ENCODE data around the gene GNPTAB.
A peak's percentile ranks its signal among the peaks of the same experiment; 100 is the strongest.
"Not testable (repeated sequence)": the region's sequence is repeated elsewhere in the genome, so short reads cannot be mapped to it uniquely, and the experiment has no call there.

Gene GNPTAB
- 129 to 204 reads per million in 2 donors for total RNA-seq

DNA sequence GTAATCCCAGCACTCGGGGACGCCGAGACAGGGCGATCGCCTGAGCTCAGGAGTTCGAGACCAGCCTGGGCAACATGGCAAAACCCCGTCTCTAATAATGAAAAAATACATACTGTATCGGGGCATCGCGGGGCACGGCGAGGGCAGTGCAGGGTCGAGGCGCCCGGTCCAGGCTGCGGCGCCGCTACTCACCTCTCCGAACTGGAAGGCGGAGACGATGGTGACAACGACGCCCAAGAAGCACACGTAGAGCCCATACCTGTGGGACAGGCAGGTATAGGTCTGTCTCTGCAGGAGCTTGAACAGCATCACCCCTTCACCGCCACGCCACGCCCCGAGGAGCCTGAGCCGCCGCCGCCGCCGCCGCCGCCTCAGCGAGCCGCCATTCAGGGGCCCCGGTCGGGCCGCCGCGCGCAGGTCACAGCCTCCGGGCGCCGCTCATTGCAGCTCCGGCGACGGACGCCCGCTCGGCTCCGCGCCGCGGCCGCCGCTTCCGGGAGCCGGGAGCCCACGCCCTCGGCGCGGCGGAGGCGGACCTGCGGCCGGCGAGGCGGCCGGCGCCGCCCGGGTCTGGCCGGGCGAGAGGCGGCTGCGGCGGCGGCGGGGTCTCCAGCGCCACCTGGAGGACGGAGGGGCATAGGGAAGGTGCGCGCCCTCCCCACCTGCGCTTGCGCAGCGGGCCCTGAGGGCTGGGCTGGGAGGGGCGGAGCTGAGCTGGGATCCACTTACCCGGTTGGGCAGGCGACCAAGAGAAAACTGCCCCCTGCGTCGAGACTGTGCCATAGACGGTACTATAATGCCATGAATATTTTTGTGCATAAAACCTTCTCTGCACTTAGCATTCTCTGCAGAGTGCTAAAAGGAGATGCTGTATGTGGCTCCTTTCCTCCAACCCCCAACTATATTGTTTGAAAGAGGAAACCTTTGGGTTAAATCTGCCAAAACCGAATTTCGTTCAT is at the start of gene GNPTAB:
Gene GNPTAB (minus strand): TSS at position 593 of the 959 bp plus-strand sequence. CDS start 284 bp downstream, at position 309.
- DNase-seq = peak; percentile 95

DNA sequence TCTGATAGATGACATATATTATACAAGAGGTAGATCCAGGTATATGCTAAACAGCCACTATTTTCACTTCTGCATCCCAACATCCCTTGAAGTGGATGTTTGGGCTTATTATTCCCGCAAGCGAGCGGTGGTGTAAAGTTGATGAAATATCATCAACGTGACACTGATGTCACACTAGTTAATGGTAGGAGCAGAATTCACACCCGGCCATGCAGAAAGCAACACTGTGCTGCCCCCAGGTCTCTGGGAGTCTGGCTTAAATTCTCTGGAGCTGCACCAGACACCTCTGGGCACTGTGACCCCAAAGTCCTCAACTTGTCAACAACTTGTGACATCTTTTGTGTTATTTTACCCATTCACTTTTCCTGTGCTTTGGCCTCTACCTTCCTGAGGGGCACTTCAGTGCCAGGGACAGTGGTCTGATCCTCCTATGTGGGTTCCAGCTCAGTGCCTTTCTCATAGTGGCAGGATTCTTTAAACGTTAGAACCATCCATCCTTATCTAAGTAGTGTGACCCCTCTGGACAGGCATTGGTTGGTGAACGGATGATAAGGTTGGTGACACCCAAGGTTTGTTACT is 47.6 kb upstream of the GNPTAB start:
- DNase-seq = no peak

DNA sequence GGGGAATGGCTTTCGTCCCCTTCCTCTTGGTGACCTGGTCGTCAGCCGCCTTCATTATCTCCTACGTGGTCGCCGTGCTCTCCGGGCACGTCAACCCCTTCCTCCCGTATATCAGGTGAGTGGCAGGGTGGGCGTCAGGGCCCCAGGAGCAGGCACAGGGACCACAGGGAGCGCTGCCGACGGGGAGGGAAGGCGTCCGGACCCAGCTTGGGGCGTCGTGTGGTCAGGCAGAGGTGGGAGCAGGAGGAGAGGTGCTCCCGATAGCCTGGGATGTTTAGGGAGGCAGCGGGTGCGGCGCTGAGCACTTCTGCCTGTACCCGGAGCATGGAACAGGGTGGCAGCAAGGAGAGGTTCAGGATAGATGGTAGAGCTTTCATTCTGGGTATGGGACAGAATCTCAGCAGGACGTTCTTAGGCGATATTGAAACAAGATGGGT is 47.1 kb upstream of the GNPTAB start:
- no peak for DNase-seq

DNA sequence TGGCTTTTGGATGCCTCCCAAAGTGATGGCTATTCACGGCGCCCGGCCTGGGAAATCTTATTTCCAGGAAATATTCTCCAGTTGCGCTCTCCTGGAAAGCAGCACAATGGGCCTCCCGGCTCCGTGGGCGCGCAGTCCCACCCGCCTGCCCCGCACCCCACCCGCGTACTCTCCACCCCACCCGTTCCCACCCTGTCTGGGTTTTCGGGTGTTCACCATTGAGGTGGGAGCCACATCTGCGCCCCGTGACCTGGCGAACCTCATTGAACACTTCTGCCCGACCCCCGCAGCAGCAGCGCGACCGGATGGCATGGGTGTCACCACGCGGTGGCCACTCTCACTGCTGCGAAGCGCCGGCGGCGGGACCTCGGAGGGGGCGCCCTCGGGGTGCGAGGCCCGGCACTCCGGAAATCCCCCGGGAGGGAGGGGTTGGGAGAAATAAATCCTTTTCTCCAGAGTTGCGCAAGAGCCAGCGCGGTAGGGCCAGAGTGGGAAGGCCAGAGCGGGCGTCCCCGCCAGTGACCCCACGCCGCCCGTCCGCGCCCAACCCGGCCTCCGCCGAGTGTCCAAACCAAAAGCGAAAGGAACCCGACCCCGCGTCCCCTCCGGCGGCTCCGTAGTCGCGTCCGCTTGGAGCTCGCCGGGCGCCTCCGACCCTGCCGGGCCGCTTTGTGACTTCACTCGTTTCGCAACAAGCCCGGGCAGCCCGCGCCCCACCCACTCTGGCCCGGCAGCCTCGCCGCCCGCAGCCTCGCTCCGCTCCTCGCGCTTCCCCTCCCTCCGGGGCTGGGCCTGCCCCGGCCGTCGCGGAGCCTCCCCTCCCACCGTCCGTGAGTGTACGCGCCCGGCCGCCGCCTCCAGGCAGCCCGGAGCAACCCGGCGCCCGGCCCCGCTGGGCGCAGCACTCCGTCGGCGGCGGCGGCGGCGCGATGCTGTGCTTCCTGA is 46.4 kb upstream of the GNPTAB start, which contains the start of gene DRAM1:
Gene DRAM1 (plus strand): TSS at position 720 of the 945 bp plus-strand sequence. CDS start 210 bp downstream, at position 930.
- peak; percentile 72 for DNase-seq

DNA sequence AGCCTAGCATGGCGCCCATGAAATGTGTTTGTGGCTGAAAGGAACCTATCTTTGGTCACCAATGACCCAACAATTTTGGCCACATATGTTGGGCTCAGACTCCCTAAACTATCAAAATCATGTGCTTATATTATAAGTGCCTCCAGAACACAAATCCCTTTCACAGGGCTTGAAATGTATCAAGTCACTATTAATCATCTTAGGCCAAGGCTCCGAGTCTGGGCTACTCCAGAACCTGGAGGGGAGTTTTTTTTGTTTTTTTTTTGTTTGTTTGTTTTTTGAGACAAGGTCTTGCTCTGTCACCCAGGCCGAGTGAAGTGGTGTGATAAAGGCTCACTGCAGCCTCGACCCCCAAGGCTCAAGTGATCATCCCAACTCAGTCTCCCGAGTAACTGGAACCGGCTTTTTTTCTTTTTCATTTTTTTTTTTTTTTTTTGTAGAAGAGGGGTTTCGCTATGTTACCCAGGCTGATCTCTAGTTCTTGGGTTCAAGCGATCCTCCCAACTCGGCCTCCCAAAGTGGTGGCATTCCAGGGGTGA is 45.6 kb upstream of the GNPTAB start:
- DNase-seq = no peak

DNA sequence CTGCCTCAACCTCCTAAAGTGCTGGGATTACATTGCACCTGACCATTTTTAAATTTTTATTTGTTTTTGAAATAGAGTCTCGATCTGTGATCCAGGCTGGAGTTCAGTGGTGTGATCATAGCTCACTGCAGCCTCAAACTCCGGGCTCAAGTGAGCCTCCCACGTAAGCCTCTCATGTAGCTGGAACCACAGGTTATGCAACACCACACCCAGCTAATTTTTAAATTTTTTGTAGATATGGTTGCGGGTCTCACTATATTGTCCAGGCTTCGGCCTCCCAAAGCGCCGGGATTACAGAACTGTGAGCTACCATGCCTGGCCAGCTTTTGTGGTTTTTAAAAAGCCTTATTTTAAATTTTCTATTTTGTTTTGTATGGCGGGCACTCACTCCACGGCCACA is 44.4 kb upstream of the GNPTAB start:
- no peak for DNase-seq

DNA sequence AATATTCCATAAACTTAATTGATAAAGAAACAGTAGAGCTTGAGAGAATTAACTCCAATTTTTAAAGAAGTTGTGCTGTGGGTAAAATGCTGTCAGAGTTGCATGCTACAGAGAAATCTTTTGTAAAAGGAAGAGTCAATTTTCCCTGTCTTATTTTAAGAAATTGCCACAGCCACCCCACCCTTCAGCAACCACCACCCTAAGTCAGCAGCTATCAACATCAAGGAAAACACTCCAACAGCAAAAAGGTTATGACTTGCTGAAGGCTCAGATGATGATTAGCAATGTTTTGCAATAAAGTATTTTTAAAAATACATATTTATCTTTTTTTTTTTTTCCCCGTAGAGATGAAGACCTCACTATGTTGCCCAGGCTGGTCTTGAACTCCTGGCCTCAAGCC is 40.2 kb upstream of the GNPTAB start:
- no peak for DNase-seq

DNA sequence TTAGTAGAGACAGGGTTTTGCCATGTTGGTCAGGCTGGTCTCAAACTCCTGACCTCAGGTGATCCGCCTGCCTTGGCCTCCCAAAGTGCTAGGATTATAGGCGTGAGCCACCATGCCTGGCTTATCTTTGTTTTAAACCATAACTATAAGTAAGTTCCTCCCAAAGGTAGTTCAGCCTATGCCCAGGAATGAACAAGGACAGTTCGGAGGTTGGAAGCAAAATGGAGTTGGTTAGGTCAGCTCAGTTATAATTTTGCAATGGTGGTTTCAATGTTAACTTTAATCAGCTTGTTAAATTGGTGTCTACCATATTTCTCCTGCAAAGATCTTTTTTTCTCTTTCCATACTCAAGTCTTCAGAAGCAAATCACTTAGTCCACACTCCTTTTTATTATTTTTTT is 36.9 kb upstream of the GNPTAB start:
- not testable (repeated sequence) for DNase-seq

DNA sequence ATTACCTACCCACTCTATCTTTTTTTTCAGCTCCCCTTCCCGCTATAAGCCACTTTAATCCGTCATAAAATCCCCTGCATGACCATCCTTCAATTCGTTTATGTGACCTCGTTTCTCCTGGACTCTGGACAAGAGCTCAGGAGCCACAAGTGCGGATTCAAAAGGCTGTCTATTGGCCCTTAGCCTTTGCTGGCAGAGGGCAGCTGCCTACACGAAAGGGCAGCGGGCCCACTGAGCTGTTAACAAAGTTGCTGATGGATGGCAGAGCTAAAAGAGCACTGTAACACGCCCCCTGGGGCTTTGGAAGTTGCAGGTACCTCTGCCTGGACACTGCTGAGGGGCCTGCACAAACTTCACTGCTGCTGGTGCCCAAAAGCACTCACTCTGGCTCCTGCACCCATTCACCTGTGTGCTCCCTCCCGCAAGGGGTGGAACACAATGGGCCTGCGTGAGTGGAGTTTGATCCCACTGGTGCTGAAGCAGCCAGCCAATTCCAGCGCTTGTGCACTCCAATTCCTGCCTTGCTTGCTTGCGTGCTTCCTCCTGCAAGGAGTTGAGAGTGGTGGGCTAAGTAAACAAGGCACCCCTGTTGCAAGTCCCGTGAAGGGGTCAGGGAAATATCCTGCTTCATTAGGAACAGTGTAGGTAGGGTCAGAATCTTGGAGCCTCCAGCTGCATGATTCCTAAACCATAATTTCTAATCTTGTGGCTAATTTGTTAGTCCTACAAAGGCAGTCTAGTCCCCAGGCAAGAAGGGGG is 36.0 kb upstream of the GNPTAB start:
- DNase-seq = no peak

DNA sequence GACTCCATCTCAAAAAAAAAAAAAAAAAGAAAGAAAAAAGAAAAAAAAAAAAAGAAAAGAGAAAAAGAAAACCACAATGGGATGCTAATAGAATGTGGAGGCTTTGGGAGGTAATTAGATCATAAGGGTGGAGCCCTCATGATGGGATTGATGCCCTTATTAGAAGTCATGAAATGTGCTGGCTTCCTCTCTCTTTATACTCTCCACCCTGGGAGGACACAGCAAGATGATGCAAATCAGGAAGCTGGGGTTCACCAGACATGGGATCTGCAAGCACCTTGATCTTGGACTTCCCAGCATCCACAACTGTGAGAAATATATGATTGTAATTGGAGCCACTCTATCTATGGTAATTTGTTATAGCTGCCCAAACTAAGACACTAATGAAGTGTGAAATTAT is 33.2 kb upstream of the GNPTAB start:
- DNase-seq = no peak

DNA sequence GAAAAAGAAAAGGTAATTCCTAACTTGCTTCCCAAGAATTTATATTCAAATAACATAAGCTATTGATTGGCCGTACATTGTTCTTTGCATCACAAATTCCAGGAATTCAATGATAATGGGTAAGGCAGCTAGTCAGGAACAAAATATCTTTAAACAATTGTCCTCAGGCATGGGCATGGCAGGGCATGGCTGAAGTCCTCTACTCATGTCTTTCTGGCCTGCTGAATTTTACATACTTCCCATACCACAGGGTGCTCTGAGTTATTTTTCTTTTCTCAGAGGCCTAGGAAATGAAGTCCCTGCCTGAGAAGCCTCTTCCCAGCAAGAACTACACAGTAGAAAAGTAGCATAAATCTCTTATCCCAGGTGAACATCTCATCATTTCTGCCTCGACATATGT is 31.5 kb upstream of the GNPTAB start:
- DNase-seq = no peak

DNA sequence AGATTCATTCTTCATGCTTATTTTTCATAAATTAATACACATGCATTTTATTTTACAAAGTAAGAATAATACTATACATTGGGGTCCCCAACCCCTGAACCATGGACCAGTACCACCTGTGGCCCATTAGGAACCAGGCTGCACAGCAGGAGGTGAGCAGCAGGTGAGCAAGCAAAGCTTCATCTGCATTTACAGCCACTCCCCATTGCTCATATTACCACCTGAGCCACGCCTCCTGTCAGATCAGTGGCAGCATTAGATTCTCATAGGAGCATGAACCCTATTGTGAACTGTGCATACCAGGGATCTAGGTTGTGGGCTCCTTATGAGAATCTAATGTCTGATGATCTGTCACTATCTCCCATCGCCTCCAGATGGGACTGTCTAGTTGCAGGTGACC is 30.9 kb upstream of the GNPTAB start:
- not testable (repeated sequence) for DNase-seq

DNA sequence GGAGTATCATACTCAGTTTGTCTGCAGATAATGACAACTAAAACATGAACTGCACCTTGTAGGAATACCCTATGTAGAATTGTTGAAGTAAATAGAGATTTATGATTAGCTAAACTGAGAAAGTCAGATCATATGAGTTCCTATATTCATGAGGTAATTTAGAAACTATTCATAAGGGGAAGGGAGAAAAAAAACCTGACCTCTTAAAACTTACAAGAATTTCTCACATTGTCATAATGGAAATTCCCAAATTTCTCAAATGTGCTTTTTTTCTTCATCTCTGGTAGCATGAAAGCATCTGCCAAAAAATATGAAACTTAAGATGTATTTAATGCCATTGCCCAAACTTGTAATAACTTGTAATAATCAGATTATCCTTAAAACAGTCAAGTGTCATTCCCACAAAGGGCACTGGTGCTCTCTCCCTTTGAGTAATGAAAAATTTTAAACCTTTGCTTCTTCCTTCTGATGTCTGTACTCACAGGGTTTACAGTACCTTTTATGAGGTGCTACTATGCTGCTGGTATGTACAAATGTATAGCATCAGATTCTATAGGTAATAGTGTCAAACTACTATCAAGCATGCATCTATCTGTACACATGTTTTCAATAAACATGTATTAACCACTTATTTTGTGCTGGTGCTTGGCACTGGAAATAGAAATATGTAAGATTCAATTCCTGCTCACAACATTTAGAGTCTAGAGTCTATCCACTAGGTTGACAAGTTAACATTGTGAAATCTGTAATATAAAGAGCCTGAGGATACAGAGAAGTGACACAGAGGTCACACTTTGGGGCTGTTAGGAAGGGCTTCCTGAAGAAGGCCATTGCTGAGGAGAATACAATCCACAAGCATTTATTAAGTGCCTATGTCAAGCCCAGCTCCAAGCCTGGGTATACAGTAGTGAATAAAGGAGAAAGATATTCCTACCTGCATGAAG is 29.2 kb upstream of the GNPTAB start:
- DNase-seq = no peak

DNA sequence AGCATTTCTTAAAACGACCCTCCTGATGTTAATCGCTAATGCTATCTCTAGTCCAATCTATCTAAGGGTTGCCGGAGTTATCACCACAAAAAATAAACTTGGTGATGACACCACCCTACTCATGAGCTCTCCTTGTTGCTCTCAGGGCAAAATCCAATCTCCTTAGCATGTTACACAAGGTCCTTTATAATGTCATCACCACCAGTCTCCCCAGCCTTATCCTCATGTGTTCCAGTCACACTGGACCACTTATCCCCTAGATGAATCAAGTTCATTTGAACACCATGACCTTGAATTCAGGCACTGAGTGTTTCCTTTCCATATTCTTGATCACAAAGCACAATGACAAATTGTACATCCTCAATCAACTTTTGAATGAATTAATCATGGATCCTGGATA is 27.6 kb upstream of the GNPTAB start:
- no peak for DNase-seq

DNA sequence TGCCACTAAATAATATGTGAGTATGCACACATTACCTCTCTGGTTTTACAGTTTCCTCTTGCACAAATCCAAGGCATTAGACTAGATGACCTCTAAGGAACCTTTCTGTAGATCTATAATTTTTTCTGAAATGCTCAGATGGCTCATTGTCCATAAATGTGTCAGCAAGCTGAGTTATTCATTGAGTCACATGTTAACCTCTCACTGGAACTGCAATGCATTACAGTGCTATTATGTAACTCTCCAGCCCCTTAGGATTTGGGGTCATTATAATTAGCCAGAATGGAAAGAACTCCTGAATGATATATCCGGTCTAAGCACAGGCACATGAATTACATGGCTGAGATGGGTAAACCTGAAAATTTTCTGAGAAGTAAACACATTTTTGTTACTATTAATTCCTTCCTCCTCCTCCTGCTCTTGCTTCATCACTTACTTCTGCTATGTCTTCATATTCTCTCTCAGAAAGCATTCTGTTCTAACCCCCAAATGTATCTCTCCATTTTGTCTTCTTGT is 26.3 kb upstream of the GNPTAB start:
- DNase-seq = no peak

DNA sequence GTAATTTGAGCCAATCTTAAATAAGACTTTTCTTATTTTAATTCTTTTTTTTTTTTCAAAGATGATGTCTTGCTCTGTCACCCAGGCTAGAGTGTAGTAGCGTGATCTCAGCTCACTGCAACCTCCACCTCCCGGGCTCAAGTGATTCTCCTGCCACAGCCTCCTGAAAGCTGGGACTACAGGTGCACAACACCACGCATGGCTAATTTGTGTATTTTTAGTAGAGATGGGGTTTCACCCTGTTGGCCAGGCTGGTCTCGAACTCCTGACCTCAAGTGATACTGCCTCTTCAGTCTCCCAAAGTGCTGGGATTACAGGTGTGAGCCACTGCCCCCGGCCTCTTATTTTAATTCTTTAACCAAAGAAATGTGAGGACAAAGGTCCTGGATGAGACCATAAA is 25.9 kb upstream of the GNPTAB start:
- not testable (repeated sequence) for DNase-seq

DNA sequence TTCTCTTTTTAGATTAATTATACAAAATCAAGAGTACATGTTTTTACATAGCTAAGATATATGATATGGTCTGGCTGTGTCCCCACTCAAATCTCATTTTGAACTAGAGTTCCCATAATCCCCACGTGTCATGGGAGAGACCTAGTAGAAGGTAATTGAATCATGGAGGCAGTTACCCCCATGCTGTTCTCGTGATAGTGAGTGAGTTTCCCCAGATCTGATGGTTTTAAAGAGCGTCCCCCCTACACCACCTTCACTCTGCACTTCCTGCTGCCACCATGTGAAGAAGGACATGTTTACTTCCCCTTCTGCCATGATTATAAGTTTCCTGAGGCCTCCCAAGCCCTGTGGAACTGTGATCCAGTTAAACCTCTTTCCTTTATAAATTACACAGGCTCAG is 25.2 kb upstream of the GNPTAB start:
- DNase-seq = no peak

DNA sequence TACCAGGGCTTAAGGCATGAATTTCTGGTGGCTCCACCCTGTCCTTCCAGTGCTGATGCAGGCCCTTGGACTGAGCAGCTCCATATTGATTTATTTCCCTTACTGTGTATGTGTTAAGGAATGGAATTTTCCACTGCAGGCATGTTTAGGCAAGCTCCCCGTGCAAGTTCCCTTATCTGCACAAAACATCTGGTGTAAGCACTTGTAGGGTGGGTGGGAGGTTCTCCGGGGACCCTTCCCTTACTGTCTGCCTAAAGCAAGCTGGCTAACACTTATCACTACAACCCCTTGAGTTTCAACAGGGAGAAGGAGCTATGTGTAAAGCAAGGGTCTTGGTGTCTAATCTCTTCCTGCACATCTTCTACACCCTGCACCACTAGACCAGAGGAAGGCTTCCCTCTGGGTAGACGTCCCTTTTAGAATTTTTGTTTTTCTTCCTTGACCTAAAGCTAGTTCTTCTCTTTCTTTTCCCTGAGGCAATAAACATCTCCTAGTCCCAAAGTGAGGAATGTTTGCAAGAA is 24.7 kb upstream of the GNPTAB start:
- DNase-seq = no peak

DNA sequence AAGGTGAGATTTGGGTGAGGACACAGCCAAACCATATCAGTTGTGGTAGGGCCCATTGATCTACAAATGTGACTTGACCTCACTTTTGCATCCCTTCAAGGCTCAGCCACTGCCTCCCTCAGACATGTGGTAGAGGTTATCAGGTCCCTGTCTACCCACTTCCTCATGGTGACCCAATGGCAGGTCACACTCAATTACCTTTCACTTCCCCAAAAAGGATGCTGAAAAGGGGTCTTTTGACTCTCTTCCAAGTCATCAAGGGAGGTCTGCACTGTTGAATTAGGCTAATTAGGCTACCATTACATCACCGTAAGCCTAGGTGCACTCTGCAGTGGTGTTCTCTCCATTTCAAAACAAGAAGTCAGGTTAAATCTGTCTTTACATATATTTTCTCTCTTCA is 24.0 kb upstream of the GNPTAB start:
- DNase-seq = no peak

DNA sequence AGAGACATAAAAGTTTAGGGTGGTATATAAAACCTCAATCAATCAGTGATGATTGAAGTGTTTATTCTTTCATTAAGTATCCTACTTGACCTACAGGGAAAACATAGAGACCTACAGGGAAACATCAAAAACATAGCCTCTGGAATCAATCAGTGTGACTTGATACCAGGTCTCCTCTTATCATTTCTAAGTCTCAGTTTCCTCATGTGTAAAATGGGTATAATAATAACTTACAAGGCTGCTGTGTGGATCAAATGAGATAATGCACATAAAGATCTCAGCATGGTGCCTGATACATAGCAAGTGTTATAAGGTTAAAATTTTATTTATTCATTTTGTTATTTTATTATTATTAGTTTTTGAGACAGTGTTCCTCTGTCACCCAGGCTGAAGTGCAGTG is 22.2 kb upstream of the GNPTAB start:
- DNase-seq = no peak

Data from activated gamma-delta T cell (primary cell).